Measurements from ENCODE around the gene OGG1.

GRCh38 chr3:9713142-9713541 is 36.6 kb upstream of the OGG1 start:
- TF ChIP-seq CTCF (IDR thresholded peaks at IDR 0.05; ENCODE audit: insufficient read depth, low read depth, low read length) (no peak), EZH2 (IDR thresholded peaks at IDR 0.05; ENCODE audit: insufficient read depth, low read length) (no peak)

Data from astrocyte (in vitro differentiated cells and primary cell).